Endothelial cell of umbilical vein (primary cell): Measurements from ENCODE around the gene BAD. TPM values are rescaled to one million over a fixed set of nuclear protein-coding genes. Genes with fewer than 3 reads are reported as not detected.

Experiments
- BruUV-seq: library from RNA; stranded (reverse); fragments of 400-500 nt; replicated peaks from 2 replicates; lab custom pipeline; 2021; lab: Mats Ljungman, UMichigan
- CTCF ChIA-PET: fragments of 300-600, 350-600 bp; sonication (Branson Sonifier 250); formaldehyde crosslinking; loops from one replicate; lab custom pipeline; 2021; ENCODE audit warnings: antibody characterized with exemption, inconsistent platforms; lab: Charles Lee
- POLR2A ChIA-PET: fragments of 300-600, 350-600 bp; sonication (Branson Sonifier 250); formaldehyde crosslinking; loops from one replicate; lab custom pipeline; 2021; ENCODE audit warnings: antibody characterized with exemption, inconsistent platforms; lab: Charles Lee
- DNase-seq: peaks from one replicate; pipeline ENCODE4 v3.0.0-alpha.2; 2011; ENCODE audit warnings: low read depth, low spot score
- FAIRE-seq: peaks from 2 replicates; lab custom pipeline; 2011; peaks lifted over from hg19 to GRCh38; lab: Jason Lieb, UNC
- H2AFZ ChIP-seq: 2 replicates; pipeline ENCODE4 v1.6.0; 2012; ENCODE audit warnings: low read depth, low read length, control low read depth, inconsistent platforms
- H3K27ac ChIP-seq: 2 replicates; pipeline ENCODE4 v1.5.1; 2011; ENCODE audit warnings: low read depth, mild to moderate bottlenecking, control low read depth, low read length, moderate library complexity; ENCODE audit not compliant: insufficient read depth
- H3K27me3 ChIP-seq, 2 experiments: 2 replicates each; pipeline versions ENCODE4 v1.6.0 to v1.6.1; 2011; ENCODE audit warnings: low read length in 2 of 2, mixed read lengths in 1 of 2; ENCODE audit not compliant: control insufficient read depth in 2 of 2, insufficient read depth in 2 of 2
- H3K36me3 ChIP-seq, 2 experiments: 2 replicates in 1 of 2; 3 replicates in 1 of 2; pipeline ENCODE4 v1.5.1; 2011; ENCODE audit warnings: low read length in 2 of 2, mild to moderate bottlenecking in 1 of 2, moderate library complexity in 1 of 2; ENCODE audit not compliant: control insufficient read depth in 2 of 2, insufficient read depth in 2 of 2; ENCODE audit errors: extremely low read depth in 1 of 2
- H3K4me1 ChIP-seq: 3 replicates; pipeline ENCODE4 v1.5.1; 2011; ENCODE audit warnings: mild to moderate bottlenecking, low read length; ENCODE audit not compliant: control insufficient read depth, insufficient read depth; ENCODE audit errors: extremely low read depth
- H3K4me2 ChIP-seq: 2 replicates; pipeline ENCODE4 v1.6.1; 2011; ENCODE audit warnings: low read length, control low read depth, mixed read lengths; ENCODE audit not compliant: insufficient read depth
- H3K4me3 ChIP-seq, 3 experiments: fragments of 200-600 bp in 1 of 3; sonication (generic), shearing (Covaris generic) in 1 of 3; replicated peaks in 1 of 3; 2 replicates each; pipeline ENCODE4 v1.5.1; 2011 to 2016; ENCODE audit warnings: control low read depth in 3 of 3, low read length in 3 of 3, mild to moderate bottlenecking in 2 of 3, inconsistent platforms in 1 of 3, low read depth in 1 of 3, moderate library complexity in 1 of 3; ENCODE audit not compliant: insufficient read depth in 1 of 3
- H3K79me2 ChIP-seq: 2 replicates; pipeline ENCODE4 v1.6.0; 2012; ENCODE audit warnings: low read length, inconsistent platforms; ENCODE audit not compliant: control insufficient read depth, insufficient read depth
- H3K9ac ChIP-seq: replicated peaks from 2 replicates; pipeline ENCODE3; 2011; ENCODE audit warnings: low read length, control low read depth; ENCODE audit not compliant: insufficient read depth; ENCODE audit errors: extremely low read depth
- H3K9me1 ChIP-seq: replicated peaks from 3 replicates; pipeline ENCODE4 v1.6.0; 2011; ENCODE audit warnings: mild to moderate bottlenecking, low read length; ENCODE audit not compliant: control insufficient read depth, insufficient read depth; ENCODE audit errors: extremely low read depth
- H3K9me3 ChIP-seq: replicated peaks from 2 replicates; pipeline ENCODE4 v1.5.1; 2012; ENCODE audit warnings: low read length, inconsistent platforms; ENCODE audit not compliant: control insufficient read depth, insufficient read depth
- H4K20me1 ChIP-seq: replicated peaks from 2 replicates; pipeline ENCODE3; 2011; ENCODE audit warnings: mild to moderate bottlenecking, low read length; ENCODE audit not compliant: control insufficient read depth, insufficient read depth; ENCODE audit errors: extremely low read depth
- CTCF ChIP-seq, 2 donors: IDR thresholded peaks; 1 replicate in 1 of 2; 2 replicates in 1 of 2; pipeline ENCODE4 v1.5.1; 2011; ENCODE audit warnings: low read length in 2 of 2, mild to moderate bottlenecking in 2 of 2, moderate library complexity in 2 of 2, control low read depth in 1 of 2, inconsistent platforms in 1 of 2, low read depth in 1 of 2; ENCODE audit not compliant: insufficient read depth in 1 of 2; ENCODE audit errors: extremely low read depth in 1 of 2
- EZH2 ChIP-seq: IDR thresholded peaks from 2 replicates; pipeline ENCODE4 v1.6.1; 2012; ENCODE audit warnings: borderline replicate concordance, low read depth, mild to moderate bottlenecking, moderate library complexity, low read length, inconsistent platforms; ENCODE audit not compliant: severe bottlenecking
- FOS ChIP-seq: IDR thresholded peaks from 2 replicates; pipeline ENCODE4 v1.6.1; 2011; ENCODE audit warnings: mild to moderate bottlenecking, low read length, moderate library complexity, borderline replicate concordance; ENCODE audit not compliant: insufficient read depth
- GATA2 ChIP-seq: IDR thresholded peaks from 2 replicates; pipeline ENCODE4 v1.7.0; 2011; ENCODE audit warnings: low read depth, mild to moderate bottlenecking, moderate library complexity, mixed read lengths, low read length; ENCODE audit not compliant: insufficient read length, insufficient read depth
- JUN ChIP-seq: IDR thresholded peaks from 2 replicates; pipeline ENCODE4 v1.6.1; 2011; ENCODE audit warnings: borderline replicate concordance, low read depth; ENCODE audit not compliant: insufficient read length, insufficient read depth
- MAX ChIP-seq: IDR thresholded peaks from 2 replicates; pipeline ENCODE4 v1.6.1; 2011; ENCODE audit not compliant: insufficient read depth, insufficient read length
- MYC ChIP-seq: IDR thresholded peaks from one replicate; pipeline ENCODE4 v1.6.1; 2011; ENCODE audit warnings: mild to moderate bottlenecking, low read depth, low read length
- POLR2A ChIP-seq: IDR thresholded peaks from 2 replicates; pipeline ENCODE4 v1.6.1; 2012; ENCODE audit warnings: low read depth, mild to moderate bottlenecking, control low read depth, low read length
- POLR2AphosphoS5 ChIP-seq: IDR thresholded peaks from 2 replicates; pipeline ENCODE4 v1.6.1; 2012; ENCODE audit warnings: low read depth, mild to moderate bottlenecking, control low read depth, low read length, moderate library complexity; ENCODE audit not compliant: insufficient read depth
- dilution Hi-C: fragments of 300-500 bp; cut with MboI; formaldehyde crosslinking; loops from one replicate; pipeline ENCODE4 v1.15.0; 2019; ENCODE audit warnings: low sequenced_read_pairs; ENCODE audit not compliant: extremely low pct_ligation_motif_present
- intact Hi-C: fragments of 100-400 bp; cut with micrococcal nuclease; formaldehyde crosslinking; loops from one replicate; pipeline ENCODE4 v1.10.0; 2022
- polyA plus RNA-seq, 4 experiments: library from polyadenylated mRNA; depleted of rRNA in 3 of 4; stranded (reverse) in 3 of 4; unstranded in 1 of 4; fragments of >200 nt; gene quantifications; 2 replicates each; pipeline versions ENCODE4 v1.2.1 to v1.2.3, GENCODE V29; 2011 to 2012; ENCODE audit warnings: missing spikeins in 1 of 4
- total RNA-seq: library from RNA; stranded (reverse); gene quantifications from 2 replicates; pipeline ENCODE4 v1.2.3, GENCODE V29; 2021

Gene BAD
- total and polyA plus RNA-seq, 2 donors (not counting 3 experiments of a cell fraction or from before 2014, with no cell fraction given) = 65.3 to 88.0 TPM

DNA sequence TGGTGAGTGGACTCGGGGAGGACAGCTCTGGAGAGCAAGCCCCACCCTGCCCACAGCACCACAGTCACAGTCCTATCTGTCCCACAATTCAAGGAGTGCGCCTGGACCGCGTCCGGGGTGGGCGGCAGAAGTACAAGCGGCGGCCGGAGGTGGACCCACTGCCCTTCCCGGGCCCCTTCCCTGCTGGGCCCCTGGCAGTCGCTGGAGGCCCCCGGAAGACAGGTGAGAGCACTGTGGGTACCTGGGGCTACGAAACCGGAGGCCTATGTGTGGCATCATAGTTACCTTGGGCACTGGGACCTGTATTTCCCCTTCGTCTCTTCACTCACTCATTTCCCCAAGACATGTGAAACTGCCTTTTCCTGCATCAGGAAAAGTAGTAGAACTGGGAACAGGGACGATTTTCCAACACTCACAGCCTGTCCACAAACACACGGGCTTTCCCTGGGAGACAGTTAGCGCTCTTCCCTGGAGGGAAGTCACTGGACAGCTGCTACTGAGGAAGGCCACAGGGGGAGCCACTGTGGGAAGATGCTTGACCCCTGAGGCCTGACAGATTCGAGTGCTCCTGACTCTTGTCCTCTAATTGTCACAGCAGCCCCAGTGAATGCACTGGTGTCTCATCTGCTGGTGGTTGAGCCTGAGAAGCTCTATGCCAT lies 29.8 kb upstream of the BAD start:
- BruUV-seq = no TSS peak
- Histone ChIP-seq H3K79me2 (peaks cover 4% of the 10 kb centered on the region), H3K4me2 (no peak overlapping the region), H3K9ac (no peak overlapping the region), H3K4me3 (no peak overlapping the region), H3K9me1 (no peaks in the 10 kb centered on the region), H3K4me1 (peaks cover 9% of the 10 kb centered on the region), H3K36me3 (peaks cover 2 to 7% of the 10 kb centered on the region in 2 experiments), H3K27ac (no peak overlapping the region), H2AFZ (no peak overlapping the region), H3K27me3 (no peaks in the 10 kb centered on the region), H3K9me3 (no peaks in the 10 kb centered on the region), H4K20me1 (no peaks in the 10 kb centered on the region)
- DNase-seq (no peak), FAIRE-seq (no peak)
- dilution Hi-C loops = no loop called here
- ChIA-PET POLR2A (no interaction called here), CTCF (no interaction called here)
- intact Hi-C loops = no loop called here
- peak in 1 of 2 donors; percentile 8 for TF ChIP-seq CTCF (IDR thresholded peaks at IDR 0.05; ENCODE audit: extremely low read depth in 1 of 2, insufficient read depth in 1 of 2, low read depth in 1 of 2, low read length in 2 of 2)
- no peak for TF ChIP-seq MYC

DNA sequence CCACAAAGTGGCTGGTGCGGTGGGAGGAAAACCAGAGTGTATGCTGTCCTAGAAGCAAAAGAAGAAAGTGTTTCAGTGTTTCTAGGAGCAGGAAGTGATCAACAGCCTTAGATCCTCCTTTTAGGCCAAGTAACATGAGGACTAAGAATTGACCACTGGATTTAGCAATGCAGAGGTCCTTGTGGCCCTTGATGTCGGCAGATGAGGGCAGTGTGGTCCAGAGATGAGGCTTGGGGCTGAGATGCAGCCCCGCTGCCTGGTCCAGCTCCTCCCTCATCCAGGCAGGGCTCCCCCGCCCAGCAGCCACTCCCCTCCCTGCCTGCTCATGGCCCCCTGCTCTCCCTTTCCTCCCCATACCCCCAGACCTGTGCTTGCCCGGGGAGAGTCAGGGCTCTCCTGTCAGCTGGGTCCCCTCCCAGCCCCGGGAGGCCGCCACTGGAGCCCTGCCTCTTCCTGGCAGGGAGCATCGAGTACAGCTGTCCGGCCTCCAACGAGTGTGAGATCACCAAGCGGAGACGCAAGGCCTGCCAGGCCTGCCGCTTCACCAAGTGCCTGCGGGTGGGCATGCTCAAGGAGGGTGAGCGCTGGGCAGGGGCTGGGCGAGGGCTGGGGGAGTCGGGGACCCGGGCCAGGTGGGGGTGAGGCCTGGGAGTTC lies 29.2 kb upstream of the BAD start:
- BruUV-seq = no TSS peak
- Histone ChIP-seq H2AFZ (no peak overlapping the region), H4K20me1 (no peaks in the 10 kb centered on the region), H3K27me3 (no peaks in the 10 kb centered on the region), H3K4me2 (no peak overlapping the region), H3K36me3 (peaks cover 2 to 7% of the 10 kb centered on the region in 2 experiments), H3K9me1 (no peaks in the 10 kb centered on the region), H3K27ac (no peak overlapping the region), H3K9ac (no peak overlapping the region), H3K79me2 (peaks cover 2% of the 10 kb centered on the region), H3K9me3 (no peaks in the 10 kb centered on the region), H3K4me3 (no peak overlapping the region), H3K4me1 (peaks cover 4% of the 10 kb centered on the region)
- TF ChIP-seq GATA2 = no peak
- no peak for TF ChIP-seq CTCF (IDR thresholded peaks at IDR 0.05; ENCODE audit: extremely low read depth in 1 of 2, insufficient read depth in 1 of 2, low read depth in 1 of 2, low read length in 2 of 2)
- no peak for TF ChIP-seq MYC
- TF ChIP-seq POLR2AphosphoS5 = no peak
- no peak for TF ChIP-seq POLR2A
- no peak for TF ChIP-seq MAX
- TF ChIP-seq FOS = no peak
- no peak for TF ChIP-seq JUN
- no peak for TF ChIP-seq EZH2
- intact Hi-C loops (no loop called here), dilution Hi-C loops (no loop called here)
- ChIA-PET CTCF (interaction anchor here (1.2 to 1.6 kb wide), 2 partner anchors 18 to 41 kb away, joined by 3 to 10 read pairs; no protein-coding TSS in a partner anchor), POLR2A (no interaction called here)
- no peak for FAIRE-seq
- no peak for DNase-seq
